Measurements from ENCODE around the gene SHC3. TPM values are rescaled to one million over a fixed set of nuclear protein-coding genes. Genes with fewer than 3 reads are reported as not detected.

Gene SHC3
- total and polyA plus RNA-seq, 9 of the 15 experiments (the other 6 are each of a cell fraction or from before 2014, with no cell fraction given): not detected

DNA sequence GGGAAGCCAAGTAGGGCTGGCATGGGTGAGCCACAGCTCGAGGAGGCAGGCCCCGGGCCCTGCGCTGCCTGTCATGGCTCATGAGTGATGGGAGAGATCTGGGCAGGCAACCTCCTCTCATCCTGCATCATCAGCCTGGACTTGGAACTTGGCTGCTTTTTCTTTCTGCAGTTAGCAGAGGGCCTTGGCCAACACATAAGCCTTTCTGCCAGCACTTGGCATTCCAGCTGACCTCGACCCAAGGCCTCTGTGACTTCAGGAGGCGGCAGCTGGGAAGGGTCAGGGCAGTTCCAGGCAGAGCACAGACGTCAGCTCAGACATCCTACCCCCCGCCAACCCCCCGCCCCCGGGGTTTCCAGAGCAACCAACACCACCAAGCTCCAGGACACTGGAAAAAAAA lies 179.7 kb downstream of the SHC3 start:
- H2AFZ ChIP-seq (ENCODE audit: low read depth, low read length): no peak overlapping the region
- no peaks in the 10 kb centered on the region for H4K20me1 ChIP-seq (replicated peaks; ENCODE audit: control insufficient read depth, insufficient read depth, low read length)
- no peak for TF ChIP-seq L3MBTL2 (IDR thresholded peaks at IDR 0.05)
- no peak for TF ChIP-seq SUPT5H (IDR thresholded peaks at IDR 0.05)
- TF ChIP-seq, protein P1, sequence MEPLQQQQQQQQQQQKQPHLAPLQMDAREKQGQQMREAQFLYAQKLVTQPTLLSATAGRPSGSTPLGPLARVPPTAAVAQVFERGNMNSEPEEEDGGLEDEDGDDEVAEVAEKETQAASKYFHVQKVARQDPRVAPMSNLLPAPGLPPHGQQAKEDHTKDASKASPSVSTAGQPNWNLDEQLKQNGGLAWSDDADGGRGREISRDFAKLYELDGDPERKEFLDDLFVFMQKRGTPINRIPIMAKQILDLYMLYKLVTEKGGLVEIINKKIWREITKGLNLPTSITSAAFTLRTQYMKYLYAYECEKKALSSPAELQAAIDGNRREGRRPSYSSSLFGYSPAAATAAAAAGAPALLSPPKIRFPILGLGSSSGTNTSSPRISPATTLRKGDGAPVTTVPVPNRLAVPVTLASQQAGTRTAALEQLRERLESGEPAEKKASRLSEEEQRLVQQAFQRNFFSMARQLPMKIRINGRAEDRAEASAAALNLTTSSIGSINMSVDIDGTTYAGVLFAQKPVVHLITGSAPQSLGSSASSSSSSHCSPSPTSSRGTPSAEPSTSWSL (CRISPR knock-in tag; IDR thresholded peaks at IDR 0.05; ENCODE audit: borderline replicate concordance): no peak
- no peak for TF ChIP-seq NFATC3 (IDR thresholded peaks at IDR 0.05)
- TF ChIP-seq SAP30 (IDR thresholded peaks at IDR 0.05; ENCODE audit: borderline replicate concordance, insufficient read depth, low read depth, low read length, poor library complexity, severe bottlenecking): no peak
- no peak for TF ChIP-seq HMG20A (CRISPR knock-in tag; conservative IDR thresholded peaks at IDR 0.05)
- TF ChIP-seq ZNF76 (CRISPR knock-in tag; IDR thresholded peaks at IDR 0.05; ENCODE audit: borderline replicate concordance): no peak
- TF ChIP-seq BRCA1 (IDR thresholded peaks at IDR 0.05): no peak
- TF ChIP-seq BRCA1 (CRISPR knock-in tag; IDR thresholded peaks at IDR 0.05): no peak
- no peak overlapping the region for H3K4me3 ChIP-seq
- no peak for FAIRE-seq
- H3K9ac ChIP-seq (ENCODE audit: insufficient read depth in 1 of 2, low read depth in 2 of 2, low read length in 2 of 2): no peak overlapping the region
- ChIA-PET POLR2A (no interaction called here), CTCF (ENCODE audit: low intra/inter-chr PET ratio) (interaction anchor here (0.6 kb wide), 1 partner anchor 37 kb away, joined by 3 read pairs; no protein-coding TSS in a partner anchor)
- H3K27me3 ChIP-seq (ENCODE audit: control insufficient read depth in 2 of 2, insufficient read depth in 2 of 2, low read length in 2 of 2): peaks cover 0 to 27% of the 10 kb centered on the region in 2 experiments; a peak in 2 of 5 replicates
- DNase-seq (ENCODE audit: extremely low read depth in 1 of 4, low spot score in 3 of 4): no peak
- no peaks in the 10 kb centered on the region for H3K9me3 ChIP-seq (replicated peaks; ENCODE audit: control insufficient read depth, insufficient read depth, low read depth, low read length)
- peaks cover 3 to 9% of the 10 kb centered on the region in 2 experiments; a peak in 3 of 5 replicates for H3K4me1 ChIP-seq (replicated peaks in 1 of 2; ENCODE audit: control insufficient read depth in 2 of 2, insufficient read depth in 2 of 2, low read length in 2 of 2)
- BruUV-seq (replicated peaks): no TSS peak
- intact Hi-C loops (cut with micrococcal nuclease) (loop anchor here (10.0 kb wide), 1 partner anchor 314 kb away; no protein-coding TSS in a partner anchor), in situ Hi-C loops (cut with MboI) (no loop called here)
- 5% methylated on average over 2 of the region's 9 CpGs for WGBS (ENCODE audit: insufficient coverage, low coverage, missing lambda C conversion rate)
- H3K4me2 ChIP-seq (ENCODE audit: insufficient read depth, low read length): no peak overlapping the region
- ATAC-seq: no peak
- H3K27ac ChIP-seq (ENCODE audit: extremely low read depth, low read depth, low read length): no peak overlapping the region
- no peaks in the 10 kb centered on the region for H3K36me3 ChIP-seq (ENCODE audit: control insufficient read depth, insufficient read depth, low read length)
- H3K9me1 ChIP-seq (ENCODE audit: control insufficient read depth, insufficient read depth, low read length): no peaks in the 10 kb centered on the region
- no peaks in the 10 kb centered on the region for H3K79me2 ChIP-seq (ENCODE audit: control insufficient read depth, insufficient read depth, low read length)
